Stimulated activated CD4-positive, alpha-beta T cell treated with anti-CD3 and anti-CD28 coated beads, Interleukin-2, amount 100 ng/mL, for 24 hours (primary cell): Measurements from ENCODE around the gene CSNK2A1.
"Not testable (repeated sequence)": the region's sequence is repeated elsewhere in the genome, so short reads cannot be mapped to it uniquely, and the experiment has no call there.

ENCODE experiments used
- DNase-seq, 2 donors: peaks; one replicate each; pipeline ENCODE4 v3.0.0-alpha.2; 2020

The CSNK2A1 gene

DNA sequence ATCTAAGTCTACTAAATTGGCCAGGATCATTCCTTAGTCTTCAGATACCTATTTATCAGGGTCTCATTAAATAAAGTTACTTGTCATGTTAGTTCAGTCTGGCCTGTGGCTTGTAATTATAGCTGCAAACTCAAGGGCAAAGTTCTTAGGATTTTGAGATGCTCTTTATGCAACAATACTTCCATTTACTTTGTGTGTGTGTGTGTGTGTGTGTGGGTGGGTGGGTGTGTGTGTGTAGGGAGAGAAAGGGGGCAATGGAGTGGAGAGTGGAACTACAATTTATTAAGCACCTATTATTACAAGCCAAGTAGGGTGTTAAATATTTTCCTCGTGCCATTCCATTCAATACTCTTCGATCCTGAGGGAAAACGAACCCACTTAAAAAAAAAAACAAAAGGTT lies 63.5 kb downstream of the CSNK2A1 start:
- no peak for DNase-seq

DNA sequence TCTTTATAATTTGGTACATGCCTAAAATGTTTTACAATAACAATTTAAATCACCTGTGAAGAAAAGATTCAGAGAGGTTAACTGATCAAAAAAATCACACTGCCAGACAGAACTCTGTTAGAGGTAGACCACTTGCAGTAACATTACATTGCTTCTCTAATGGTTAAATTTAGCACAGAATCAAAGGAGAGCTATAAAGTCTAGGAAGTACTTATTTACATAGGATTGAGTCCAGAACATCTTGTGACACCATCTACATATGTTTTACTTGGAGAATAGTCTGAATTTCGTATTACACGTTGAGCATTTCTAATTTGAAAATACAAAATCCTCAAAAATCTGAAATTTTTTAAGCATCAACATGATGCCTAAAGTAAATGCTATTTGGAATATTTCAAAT lies 64.1 kb downstream of the CSNK2A1 start:
- DNase-seq, result no peak

DNA sequence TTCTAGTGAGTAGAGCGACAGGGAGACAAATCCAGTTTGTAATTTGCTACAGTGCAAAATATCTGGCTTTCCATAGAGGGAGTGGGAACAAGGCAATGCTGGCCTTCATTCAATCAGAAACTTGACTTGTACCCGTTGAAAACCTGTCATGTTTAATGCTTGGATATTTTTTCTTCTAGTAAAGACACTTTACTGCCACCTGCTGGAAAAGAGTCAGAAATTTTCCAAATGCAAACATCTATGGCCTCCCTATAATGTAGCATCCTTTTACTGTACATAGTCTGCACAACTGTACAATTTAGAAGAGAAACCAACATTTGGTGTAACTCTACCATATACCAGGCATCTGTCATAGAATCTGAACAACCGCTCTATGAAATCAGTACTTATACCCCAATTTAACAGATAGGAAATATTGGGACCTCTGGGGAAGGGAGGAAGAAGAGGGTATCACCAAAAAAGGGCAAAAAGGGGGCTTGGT lies 64.6 kb downstream of the CSNK2A1 start:
- no peak for DNase-seq

DNA sequence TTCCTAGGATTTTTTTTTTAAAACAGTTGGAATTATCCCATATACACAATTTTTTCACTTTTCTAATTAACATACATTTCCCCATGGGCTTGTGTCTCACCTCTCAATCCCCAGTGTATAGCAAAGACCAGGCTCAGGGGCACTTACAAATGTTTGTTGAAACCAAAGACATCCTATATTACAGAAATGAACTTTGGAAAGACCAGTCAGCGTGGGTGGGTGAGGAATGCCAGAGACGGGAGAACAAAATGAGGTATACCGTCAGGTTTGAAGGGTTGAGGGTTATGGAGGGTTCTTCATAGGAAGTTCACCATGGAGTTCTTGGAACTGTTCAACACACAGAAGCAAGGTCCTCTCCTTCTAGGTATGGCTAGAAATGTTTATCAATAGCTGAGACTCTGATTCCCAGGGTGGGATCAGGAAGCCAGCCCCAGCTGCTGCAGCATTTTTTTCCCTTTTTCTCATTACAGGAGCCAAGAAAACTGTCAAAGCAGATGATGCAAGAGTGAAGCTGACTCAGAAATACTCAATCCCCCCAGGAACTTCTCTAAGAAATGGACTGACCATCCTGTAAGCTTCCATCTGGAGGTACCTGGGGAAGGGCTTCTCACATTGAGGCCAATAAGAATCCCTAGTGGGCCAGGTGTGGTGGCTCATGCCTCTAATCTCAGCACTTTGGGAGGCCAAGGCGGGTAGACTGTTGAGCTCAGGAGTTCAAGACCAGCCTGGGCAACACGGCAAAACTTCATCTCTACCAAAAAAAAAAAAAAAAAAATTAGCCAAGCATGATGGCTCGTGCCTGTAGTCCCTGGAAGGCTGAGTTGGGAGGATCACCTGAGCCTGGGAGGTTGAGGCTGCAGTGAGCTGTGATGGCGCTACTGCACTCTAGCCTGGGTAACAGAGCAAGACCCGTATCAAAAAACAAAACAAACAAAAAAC lies 65.3 kb downstream of the CSNK2A1 start:
- no peak for DNase-seq

DNA sequence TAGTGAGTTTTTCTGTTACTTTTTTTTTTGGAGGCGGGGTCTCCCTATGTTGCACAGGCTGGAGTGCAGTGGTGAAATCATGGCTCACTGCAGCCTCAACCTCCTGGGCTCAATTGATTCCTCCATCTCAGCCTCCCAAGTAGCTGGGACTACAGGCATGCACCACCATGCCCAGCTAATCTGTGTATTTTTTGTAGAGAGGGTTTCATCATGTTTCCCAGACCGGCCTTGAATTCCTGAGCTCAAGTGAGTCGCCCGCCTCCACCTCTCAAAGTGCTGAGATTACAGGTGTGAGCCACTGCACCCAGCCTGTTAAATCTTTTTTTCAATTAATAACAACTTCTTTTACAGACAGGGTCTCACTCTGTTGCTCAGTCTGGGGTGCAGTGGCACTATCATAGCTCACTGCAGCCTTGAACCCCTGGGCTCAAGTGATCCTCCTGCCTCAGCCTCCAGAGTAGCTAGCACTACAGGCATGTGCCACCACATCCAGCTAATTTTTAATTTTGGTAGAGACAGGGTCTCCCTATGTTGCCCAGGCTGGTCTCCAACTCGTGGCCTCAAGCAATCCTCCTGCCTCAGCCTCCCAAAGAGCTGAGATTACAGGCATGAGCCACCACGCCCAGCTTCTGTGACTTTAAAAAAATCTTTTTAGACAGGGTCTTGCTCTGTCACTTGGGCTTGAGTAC lies 66.9 kb downstream of the CSNK2A1 start:
- not testable (repeated sequence) for DNase-seq

DNA sequence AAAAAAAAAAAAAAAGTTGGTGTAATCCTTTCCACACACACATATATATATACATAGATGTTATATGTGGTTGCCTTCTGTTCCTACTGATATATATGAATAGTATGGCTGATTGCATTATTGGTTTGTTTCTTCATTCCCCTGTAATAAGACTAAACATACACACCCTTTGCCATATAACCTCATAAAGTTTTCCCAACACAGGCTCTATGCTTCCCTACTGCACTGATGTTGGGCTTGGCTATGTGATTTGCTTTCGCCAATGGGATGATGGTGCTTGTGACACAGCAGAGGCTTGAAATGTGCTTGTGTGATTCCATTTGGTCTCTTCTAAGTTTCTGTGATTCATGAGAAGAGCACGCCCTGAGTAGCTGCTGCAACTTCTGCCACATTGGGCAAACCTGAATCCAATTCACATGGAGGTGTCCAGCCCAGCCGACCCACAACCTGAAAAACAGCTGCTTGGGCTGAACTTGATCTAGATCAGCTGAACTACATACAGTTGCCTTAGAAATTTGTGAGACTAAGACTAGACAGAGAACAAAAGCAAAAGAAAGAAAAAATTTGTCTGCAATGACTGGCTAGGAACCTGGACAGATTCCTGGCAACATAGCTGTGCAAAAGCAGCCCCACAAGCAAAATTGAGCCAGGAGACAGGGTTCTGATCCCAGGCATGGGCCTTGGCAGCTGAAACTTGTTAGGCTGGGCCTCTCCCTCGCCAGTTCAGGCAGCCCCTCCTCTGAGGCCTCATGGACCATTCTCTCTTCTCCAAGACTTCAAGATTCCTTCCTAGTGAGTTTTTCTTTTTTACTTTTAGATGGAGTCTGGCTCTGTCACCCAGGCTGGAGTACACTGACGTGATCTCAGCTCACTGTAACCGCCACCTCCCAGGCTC lies 67.9 kb downstream of the CSNK2A1 start:
- DNase-seq, result no peak

DNA sequence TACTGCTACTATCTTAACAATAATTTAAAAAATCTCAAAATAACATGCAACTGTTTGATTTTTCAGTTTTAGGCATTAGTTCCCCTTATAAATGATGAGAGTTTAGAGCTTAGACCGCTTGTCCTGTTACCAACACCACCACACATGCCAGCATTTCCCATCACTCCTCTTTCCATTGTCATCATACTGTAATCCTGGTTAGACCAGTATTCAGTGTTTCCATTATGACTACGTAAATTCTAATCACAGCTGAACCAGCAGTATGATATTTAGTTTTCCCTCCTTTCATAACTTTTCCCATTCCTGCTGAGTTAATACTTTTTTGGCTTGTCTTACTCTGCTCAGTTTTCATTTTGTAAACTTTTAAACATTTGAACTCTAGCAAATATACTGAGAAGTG lies 69.0 kb downstream of the CSNK2A1 start:
- DNase-seq, result no peak

DNA sequence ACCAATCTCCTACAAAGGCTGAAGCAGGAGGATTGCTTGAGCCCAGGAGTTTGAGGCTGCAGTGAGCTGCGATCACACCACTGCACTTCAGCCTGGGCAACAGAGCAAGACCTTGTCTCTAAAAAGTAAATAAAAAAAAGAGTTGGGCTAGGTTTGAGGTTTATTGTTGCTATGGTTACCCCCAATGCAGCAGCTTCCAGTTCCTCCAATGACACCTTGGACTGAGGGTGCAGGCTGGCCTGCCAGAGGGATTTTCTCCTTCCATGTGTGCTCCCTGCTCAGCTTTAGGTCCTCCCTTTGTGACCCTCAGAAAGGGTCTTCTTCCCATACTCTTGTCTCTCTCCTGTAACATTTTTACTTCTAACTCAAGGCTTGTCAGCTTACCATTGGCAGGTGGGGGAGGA lies 70.7 kb downstream of the CSNK2A1 start:
- DNase-seq, result no peak

DNA sequence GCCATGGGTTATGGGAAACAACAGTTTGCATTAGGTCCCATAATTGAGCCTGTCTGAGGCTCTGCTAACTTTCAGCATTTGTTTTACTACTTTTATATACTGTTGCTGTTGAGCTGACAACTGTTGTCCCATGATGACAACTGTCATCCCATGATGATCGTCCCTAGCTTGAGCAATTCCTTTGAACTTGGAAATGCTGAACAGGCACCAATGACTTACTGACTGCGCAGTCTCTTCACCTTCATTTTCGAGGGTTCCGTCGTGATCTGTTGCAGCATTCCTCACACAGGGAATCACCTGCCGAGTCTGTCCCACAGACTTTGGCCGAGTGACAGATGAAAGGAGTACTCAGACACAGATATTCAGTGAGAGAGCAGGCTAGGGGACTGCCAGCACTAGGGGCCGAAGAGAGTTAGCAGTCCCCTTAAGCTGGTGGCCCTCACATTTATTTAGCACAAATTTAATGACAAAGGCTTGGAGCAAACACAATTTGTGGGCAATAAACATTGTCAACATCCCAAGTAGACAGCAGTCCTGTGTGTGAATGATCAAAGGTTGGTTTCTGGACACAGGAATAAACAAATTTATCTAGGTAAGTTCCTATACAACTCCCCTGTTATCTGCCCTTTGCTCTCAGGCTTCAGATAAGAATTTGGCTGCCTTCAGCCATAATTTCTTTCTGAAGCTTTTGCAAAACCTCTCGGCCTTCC lies 71.3 kb downstream of the CSNK2A1 start:
- DNase-seq, result no peak

DNA sequence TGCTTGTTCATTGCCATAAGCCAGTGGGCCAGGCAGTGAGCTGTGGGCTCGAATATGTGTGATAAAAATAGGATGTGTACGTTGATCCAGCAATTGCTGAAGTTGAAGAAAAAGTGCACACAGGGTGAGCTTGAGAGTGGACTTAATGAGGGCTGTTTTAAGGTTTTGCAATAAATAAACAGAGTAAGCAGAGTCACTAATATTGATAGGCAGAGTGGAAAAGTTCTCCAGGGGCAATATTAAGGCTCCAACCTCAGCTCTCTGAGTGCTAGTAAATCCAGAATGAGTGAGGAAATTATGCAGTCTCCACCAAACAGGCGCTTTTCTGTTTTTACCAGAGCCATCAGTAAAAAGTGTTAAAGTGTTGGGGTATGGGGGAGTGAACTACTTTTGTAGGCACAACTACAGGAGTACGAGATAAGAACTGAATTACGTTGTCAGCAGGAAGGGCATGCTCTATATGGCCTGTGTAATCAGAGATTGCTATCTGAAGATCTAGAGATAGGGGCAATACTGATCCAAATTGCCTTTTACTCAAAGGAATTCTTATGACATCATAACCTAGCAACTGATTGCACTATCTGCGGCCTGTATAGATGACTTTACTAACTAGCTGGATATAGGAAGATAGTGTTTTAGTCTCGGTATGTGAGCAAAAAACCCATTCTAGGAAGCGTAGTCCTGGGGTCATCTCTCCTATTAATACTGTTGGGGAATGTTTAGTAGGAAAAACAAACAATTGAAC lies 73.7 kb downstream of the CSNK2A1 start:
- no peak for DNase-seq

DNA sequence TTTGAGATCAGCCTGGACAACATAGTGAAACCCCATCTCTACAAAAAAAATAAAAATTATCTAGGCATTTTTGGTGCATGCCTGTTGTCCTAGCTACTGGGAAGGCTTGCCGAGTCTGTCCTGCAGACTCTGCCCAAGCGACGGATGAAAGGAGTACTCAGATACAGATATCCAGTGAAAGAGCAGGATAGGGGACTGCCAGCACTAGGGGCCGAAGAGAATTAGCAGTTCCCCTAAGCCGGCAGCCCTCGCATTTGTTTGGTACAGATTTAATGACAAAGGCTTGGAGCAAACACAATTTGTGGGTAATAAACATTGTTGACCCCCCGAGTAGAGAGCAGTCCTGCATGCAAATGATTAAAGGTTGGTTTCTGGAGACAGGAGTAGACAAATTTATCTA lies 75.8 kb downstream of the CSNK2A1 start:
- DNase-seq, result no peak

DNA sequence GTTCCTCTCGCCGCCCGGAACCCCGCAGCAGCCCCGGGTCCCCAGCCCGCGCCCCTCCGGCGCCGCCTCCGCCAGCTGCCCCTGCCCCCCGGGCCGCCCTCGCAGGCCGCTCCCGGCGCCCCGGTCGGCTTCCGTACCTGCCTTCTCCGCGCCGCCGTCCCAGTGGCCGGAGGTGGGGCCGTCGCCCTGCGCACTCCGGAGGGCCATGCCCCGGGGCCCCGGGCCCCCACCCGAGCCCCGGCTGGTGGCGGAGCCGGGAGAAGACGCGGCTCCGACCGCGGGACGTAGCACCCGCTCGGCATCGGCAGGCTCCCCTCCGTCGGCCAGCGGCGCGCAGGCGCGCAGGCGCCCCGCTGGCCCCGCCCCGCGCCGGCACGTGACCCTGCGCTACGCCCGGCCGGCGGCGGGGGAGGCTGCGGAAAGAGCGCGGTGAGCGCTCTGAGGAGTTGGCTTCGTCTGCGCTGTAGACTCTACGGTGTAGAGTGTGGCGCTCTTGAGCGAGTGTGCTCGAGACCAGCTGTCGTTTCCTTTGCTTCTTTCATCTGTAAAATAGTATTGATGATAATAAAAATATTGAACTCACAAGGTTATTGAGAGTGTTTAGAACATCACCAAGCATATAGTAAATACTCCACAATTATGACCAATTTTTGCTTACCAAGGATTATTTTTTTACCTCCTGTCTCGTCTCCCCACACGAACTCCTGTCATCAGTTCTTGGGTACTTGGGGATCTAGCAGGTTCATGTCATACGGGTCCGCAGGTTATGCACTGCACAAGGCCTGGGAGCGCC lies 81.2 kb downstream of the CSNK2A1 start, which contains the start of gene TBC1D20:
TSS of gene TBC1D20 (minus strand) at position 335 of the 793 bp plus-strand sequence. CDS start at position 207, 128 bp downstream.
- DNase-seq, result peak; percentile 85 to 86

DNA sequence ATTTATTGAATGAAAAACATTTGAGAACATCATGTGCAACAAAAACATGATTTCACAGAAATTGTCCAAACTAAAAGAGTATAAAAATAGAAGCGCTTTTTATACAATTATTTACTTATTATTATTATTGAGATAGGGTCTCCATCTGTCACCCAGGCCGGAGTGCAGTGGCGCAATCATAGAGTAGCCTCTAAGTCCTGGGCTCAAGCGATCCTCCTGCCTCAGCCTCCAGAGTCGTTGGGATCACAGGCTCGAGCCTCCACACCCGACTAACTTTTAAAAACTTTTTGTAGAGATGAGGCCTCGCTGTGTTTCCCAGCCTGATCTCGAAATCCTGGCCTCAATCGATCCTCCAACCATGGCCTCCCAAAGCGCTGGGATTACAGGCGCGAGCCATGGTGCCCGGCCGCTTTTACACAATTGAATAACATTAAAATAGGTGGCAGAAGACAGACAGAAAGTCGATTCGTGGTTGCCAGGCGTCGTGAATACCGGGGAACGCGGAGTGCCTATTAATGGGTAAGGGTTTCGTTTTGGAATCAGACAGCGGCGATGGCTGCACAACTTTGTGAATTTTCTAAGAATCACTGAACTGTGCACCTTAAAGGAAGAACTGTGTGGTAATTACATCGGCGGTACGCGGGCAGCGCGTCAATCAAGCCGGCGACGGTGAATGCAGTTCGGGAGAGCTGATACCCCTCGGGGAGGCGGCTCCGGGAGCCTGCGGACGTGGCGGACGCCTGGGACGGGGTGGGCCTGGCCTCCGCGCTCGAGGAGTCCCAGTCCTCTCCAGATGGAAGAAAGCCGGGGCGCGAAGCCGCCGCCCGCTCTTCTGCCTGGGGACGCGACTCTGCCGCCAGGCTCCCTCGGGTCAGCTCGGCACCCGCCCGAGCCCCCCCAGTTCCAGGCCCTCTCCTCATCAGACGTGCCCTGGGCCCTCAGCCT lies 82.1 kb downstream of the CSNK2A1 start:
- peak; percentile 55 to 63 for DNase-seq

DNA sequence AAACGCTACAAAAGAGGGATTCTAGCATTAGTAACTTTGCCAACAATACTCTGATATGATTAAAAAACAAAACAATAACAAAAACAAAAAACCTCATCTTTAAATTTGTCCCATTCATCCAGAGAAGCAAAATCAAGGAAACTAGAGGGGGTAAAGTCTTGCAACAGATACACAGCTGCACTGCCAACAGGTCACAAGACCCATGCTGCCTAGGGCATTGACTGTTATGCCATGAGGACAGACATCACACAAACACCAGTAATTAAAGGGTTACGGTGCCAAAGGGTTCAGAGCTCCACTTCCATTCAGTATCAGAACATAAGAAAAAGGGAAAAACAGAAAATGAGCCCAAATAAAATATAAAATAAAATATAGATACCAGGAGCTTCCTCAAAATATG lies 82.9 kb downstream of the CSNK2A1 start:
- DNase-seq, result no peak

DNA sequence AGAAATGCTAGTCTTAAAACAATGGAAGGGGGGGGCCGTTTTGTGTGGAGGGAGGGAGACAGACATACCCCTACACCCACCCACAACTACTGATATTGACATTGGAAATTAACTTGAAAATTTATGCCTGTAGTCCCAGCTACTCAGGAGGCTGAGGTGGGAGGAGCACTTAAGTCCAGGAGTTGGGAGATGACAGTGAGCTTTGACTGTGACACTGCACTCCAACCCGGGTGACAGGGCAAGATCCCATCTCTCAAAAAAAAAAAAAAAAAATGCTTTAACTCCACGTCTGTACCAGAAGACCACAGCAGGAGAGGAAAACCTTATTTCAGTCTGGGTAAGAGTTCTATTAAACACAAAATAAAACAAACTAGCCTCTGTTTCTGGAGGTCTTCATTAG lies 83.4 kb downstream of the CSNK2A1 start:
- no peak for DNase-seq

DNA sequence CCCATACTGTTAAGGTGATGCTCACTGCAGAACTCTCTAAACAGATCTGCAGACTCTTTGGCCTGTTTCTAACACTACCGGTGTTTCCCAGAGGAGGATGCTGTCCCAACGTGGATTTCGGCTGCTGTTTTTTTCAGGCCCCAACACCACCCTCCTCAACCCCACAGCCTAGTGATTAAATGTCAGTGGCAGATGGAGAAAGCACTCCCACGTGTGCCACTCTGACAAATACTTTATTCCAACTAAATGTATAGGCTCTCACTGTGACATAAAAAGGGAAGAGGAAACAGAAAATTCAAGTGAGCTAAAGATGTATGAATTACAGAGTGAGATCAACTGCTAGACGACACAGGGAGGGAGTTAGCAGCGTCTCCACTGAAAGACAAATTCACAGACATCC lies 84.8 kb downstream of the CSNK2A1 start:
- no peak for DNase-seq

DNA sequence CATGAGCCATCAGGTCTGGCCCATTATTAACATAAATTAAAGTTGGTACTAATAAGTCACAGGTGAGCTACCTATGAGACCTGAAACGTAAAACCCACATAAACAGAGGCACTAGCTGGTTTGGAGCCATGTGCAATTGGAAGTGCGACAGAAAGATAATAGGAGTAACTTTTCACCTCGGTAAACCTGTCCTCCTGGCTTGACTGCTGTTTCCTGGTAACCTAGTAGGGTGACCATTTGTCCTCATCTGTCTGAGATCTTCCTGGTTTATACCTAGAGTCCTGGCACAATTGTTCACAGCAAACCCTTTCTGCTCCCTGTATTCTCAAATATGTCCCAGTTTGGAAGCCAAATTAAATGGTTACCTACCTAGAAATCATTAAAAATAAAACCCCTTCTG lies 88.6 kb downstream of the CSNK2A1 start:
- DNase-seq, result no peak

DNA sequence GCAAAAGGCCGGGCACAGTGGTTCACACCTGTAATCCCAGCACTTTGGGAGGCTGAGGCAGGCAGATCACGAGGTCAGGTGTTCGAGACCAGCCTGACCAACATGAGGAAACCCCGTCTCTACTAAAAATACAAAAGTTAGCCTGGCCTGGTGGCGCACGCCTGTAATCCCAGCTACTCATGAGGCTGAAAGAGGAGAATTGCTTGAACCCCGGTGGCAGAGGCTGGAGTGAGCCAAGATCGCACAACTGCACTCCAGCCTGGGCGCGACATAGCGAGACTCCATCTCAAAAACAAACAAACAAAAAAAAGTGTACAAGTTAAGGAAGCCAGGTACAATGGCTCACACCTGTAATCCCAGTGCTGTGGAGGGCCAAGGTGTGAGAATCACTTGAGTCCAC lies 91.6 kb downstream of the CSNK2A1 start:
- not testable (repeated sequence) for DNase-seq
